ENCODE measurements around the gene ARSK.

- TF ChIP-seq, protein P1, sequence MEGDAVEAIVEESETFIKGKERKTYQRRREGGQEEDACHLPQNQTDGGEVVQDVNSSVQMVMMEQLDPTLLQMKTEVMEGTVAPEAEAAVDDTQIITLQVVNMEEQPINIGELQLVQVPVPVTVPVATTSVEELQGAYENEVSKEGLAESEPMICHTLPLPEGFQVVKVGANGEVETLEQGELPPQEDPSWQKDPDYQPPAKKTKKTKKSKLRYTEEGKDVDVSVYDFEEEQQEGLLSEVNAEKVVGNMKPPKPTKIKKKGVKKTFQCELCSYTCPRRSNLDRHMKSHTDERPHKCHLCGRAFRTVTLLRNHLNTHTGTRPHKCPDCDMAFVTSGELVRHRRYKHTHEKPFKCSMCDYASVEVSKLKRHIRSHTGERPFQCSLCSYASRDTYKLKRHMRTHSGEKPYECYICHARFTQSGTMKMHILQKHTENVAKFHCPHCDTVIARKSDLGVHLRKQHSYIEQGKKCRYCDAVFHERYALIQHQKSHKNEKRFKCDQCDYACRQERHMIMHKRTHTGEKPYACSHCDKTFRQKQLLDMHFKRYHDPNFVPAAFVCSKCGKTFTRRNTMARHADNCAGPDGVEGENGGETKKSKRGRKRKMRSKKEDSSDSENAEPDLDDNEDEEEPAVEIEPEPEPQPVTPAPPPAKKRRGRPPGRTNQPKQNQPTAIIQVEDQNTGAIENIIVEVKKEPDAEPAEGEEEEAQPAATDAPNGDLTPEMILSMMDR (IDR thresholded peaks at IDR 0.05), result no peak
- TF ChIP-seq POLR2A (IDR thresholded peaks at IDR 0.05) (no peak), POLR2AphosphoS5 (IDR thresholded peaks at IDR 0.05) (no peak)
Measured at GRCh38 chr5:95590880-95591279, 36.0 kb downstream of the ARSK start.

All from prostate gland (tissue), 2 donors.